GM12878 (cell line): ENCODE data around the gene KRT33A. TPM values are rescaled to one million over a fixed set of nuclear protein-coding genes. Genes with fewer than 3 reads are reported as not detected.

Experiments used
- ATAC-seq: fragments of 200-7000 bp; cut with Tn5 transposase; 3 replicates; pipeline ENCODE4 v1.9.1; 2020; ENCODE audit warnings: mild to moderate bottlenecking, moderate library complexity
- BruUV-seq: library from RNA; stranded (reverse); fragments of 400-500 nt; replicated peaks from 2 replicates; lab custom pipeline; 2021; lab: Mats Ljungman, UMichigan
- CTCF ChIA-PET: fragments of 300-600 bp; sonication (Branson Sonifier 250); formaldehyde crosslinking; extraction: SDS; loops from one replicate; lab custom pipeline; 2021; ENCODE audit warnings: inconsistent platforms; lab: Yijun Ruan, JAX
- POLR2A ChIA-PET: fragments of 350-600 bp; formaldehyde crosslinking; extraction: SDS; loops from one replicate; lab custom pipeline; 2021; ENCODE audit warnings: inconsistent platforms; lab: Charles Lee
- RAD21 ChIA-PET: fragments of 300-600 bp; sonication (Branson Sonifier 250); formaldehyde crosslinking; loops from one replicate; lab custom pipeline; 2023; ENCODE audit warnings: antibody characterized with exemption; ENCODE audit not compliant: unreplicated experiment; lab: Charles Lee
- SMC1A ChIA-PET: fragments of 300-600 bp; sonication (Branson Sonifier 250); formaldehyde crosslinking; loops from one replicate; lab custom pipeline; 2023; ENCODE audit not compliant: unreplicated experiment, uncharacterized antibody; lab: Charles Lee
- DNase-seq: peaks from one replicate; pipeline ENCODE4 v3.0.0-alpha.2; 2011; ENCODE audit warnings: low read depth, low spot score
- FAIRE-seq: peaks from 3 replicates; lab custom pipeline; 2011; peaks lifted over from hg19 to GRCh38; lab: Jason Lieb, UNC
- H2AFZ ChIP-seq: 2 replicates; pipeline ENCODE4 v1.6.0; 2011; ENCODE audit warnings: low read depth, low read length, control low read depth; ENCODE audit not compliant: control insufficient read depth
- H3K27ac ChIP-seq: 2 replicates; pipeline ENCODE4 v1.5.1; 2011; ENCODE audit warnings: control low read depth; ENCODE audit not compliant: control insufficient read depth, insufficient read depth
- H3K27me3 ChIP-seq, 2 experiments: replicated peaks in 1 of 2; 2 replicates each; pipeline versions ENCODE4 v1.6.0 to v1.6.1; 2011; ENCODE audit warnings: low read length in 1 of 2; ENCODE audit not compliant: control insufficient read depth in 2 of 2, insufficient read depth in 2 of 2
- H3K36me3 ChIP-seq, 2 experiments: 2 replicates each; pipeline ENCODE4 v1.5.1; 2011; ENCODE audit warnings: low read length in 1 of 2; ENCODE audit not compliant: control insufficient read depth in 2 of 2, insufficient read depth in 2 of 2
- H3K4me1 ChIP-seq: 2 replicates; pipeline ENCODE4 v1.6.1; 2011; ENCODE audit warnings: mild to moderate bottlenecking, low read length, moderate library complexity, mixed read lengths; ENCODE audit not compliant: control insufficient read depth, insufficient read depth
- H3K4me2 ChIP-seq: 2 replicates; pipeline ENCODE4 v1.6.0; 2011; ENCODE audit warnings: control low read depth; ENCODE audit not compliant: control insufficient read depth, insufficient read depth
- H3K4me3 ChIP-seq: fragments of 200-600 bp; sonication (generic); 2 replicates; pipeline ENCODE4 v1.5.1; 2016
- H3K79me2 ChIP-seq: 2 replicates; pipeline ENCODE4 v1.6.0; 2011; ENCODE audit warnings: low read length; ENCODE audit not compliant: control insufficient read depth, insufficient read depth
- H3K9ac ChIP-seq: 2 replicates; pipeline ENCODE4 v1.8.0; 2011; ENCODE audit warnings: low read length, control low read depth, mixed read lengths; ENCODE audit not compliant: control insufficient read depth, insufficient read depth
- H3K9me3 ChIP-seq: replicated peaks from 3 replicates; pipeline ENCODE4 v1.5.1; 2011; ENCODE audit warnings: mild to moderate bottlenecking, low read length; ENCODE audit not compliant: control insufficient read depth, insufficient read depth
- H4K20me1 ChIP-seq: 2 replicates; pipeline ENCODE4 v1.6.0; 2011; ENCODE audit not compliant: control insufficient read depth, insufficient read depth
- ASH2L ChIP-seq: fragments of 300-600, 200-600 bp; sonication (generic); IDR thresholded peaks from 2 replicates; pipeline ENCODE4 v1.6.1; 2017; ENCODE audit warnings: low read depth, mild to moderate bottlenecking, borderline replicate concordance
- BHLHE40 ChIP-seq, 2 experiments: fragments of 450-650 bp in 1 of 2; IDR thresholded peaks; 2 replicates each; pipeline ENCODE4 v1.6.1; 2011 to 2017; ENCODE audit warnings: low read depth in 2 of 2, borderline replicate concordance in 1 of 2, improper control_type of control experiment in 1 of 2, low read length in 1 of 2, mild to moderate bottlenecking in 1 of 2
- BMI1 ChIP-seq: fragments of 450-650 bp; IDR thresholded peaks from 2 replicates; pipeline ENCODE4 v1.6.1; 2016; ENCODE audit warnings: mild to moderate bottlenecking, moderate library complexity, borderline replicate concordance
- CREB1 ChIP-seq: IDR thresholded peaks from 2 replicates; pipeline ENCODE4 v1.6.1; 2012; ENCODE audit warnings: low read depth, mild to moderate bottlenecking, inconsistent platforms
- DPF2 ChIP-seq: fragments of 450-650 bp; IDR thresholded peaks from 2 replicates; pipeline ENCODE4 v1.6.1; 2017; ENCODE audit warnings: mild to moderate bottlenecking
- E2F4 ChIP-seq: IDR thresholded peaks from 2 replicates; pipeline ENCODE4 v1.6.1; 2012; ENCODE audit warnings: low read depth, low read length, improper control_type of control experiment
- EED ChIP-seq: sonication (generic); IDR thresholded peaks from 2 replicates; pipeline ENCODE4 v1.6.1; 2016; ENCODE audit warnings: antibody characterized with exemption, low read depth
- GABPA ChIP-seq: IDR thresholded peaks from 2 replicates; pipeline ENCODE4 v1.6.1; 2014; ENCODE audit warnings: antibody characterized with exemption, low read depth, mild to moderate bottlenecking, inconsistent platforms
- IRF3 ChIP-seq: fragments of 450-650 bp; IDR thresholded peaks from 2 replicates; pipeline ENCODE4 v1.6.1; 2014; ENCODE audit warnings: mild to moderate bottlenecking
- MTA2 ChIP-seq: fragments of 450-650 bp; IDR thresholded peaks from 2 replicates; pipeline ENCODE4 v1.6.1; 2016; ENCODE audit warnings: low read depth, mild to moderate bottlenecking, moderate library complexity
- NR2C1 ChIP-seq: fragments of 450-650 bp; IDR thresholded peaks from 2 replicates; pipeline ENCODE4 v1.6.1; 2017; ENCODE audit warnings: antibody characterized with exemption, mild to moderate bottlenecking, moderate library complexity
- PAX8 ChIP-seq: fragments of 450-650 bp; IDR thresholded peaks from 2 replicates; pipeline ENCODE4 v1.6.1; 2017; ENCODE audit warnings: mild to moderate bottlenecking, moderate library complexity
- RELA ChIP-seq: fragments of 450-650 bp; IDR thresholded peaks from 2 replicates; pipeline ENCODE4 v1.8.0; 2014; ENCODE audit warnings: borderline replicate concordance; ENCODE audit not compliant: partially characterized antibody
- SIN3A ChIP-seq: IDR thresholded peaks from 2 replicates; pipeline ENCODE4 v1.6.1; 2012; ENCODE audit warnings: low read depth, low read length, improper control_type of control experiment
- SMAD1 ChIP-seq: fragments of 450-650 bp; IDR thresholded peaks from 2 replicates; pipeline ENCODE4 v1.6.1; 2018; ENCODE audit warnings: mild to moderate bottlenecking, low read depth; ENCODE audit not compliant: partially characterized antibody
- SMC3 ChIP-seq: IDR thresholded peaks from 2 replicates; pipeline ENCODE4 v1.6.1; 2011; ENCODE audit warnings: low read length, improper control_type of control experiment, borderline replicate concordance
- ZNF24 ChIP-seq: fragments of 450-650 bp; IDR thresholded peaks from 2 replicates; pipeline ENCODE4 v1.6.1; 2017; ENCODE audit warnings: antibody characterized with exemption, mild to moderate bottlenecking
- WGBS: methylation state at CpG from one replicate; pipeline ENCODE4 v1.1.6; 2016; ENCODE audit warnings: low lambda C conversion rate; ENCODE audit not compliant: insufficient replicate concordance, insufficient coverage; ENCODE audit errors: missing lambda C conversion rate; 5-methylcytosine and 5-hydroxymethylcytosine counted together
- in situ Hi-C: fragments of 300-500 bp; cut with MboI; formaldehyde crosslinking; loops from 9 replicates; pipeline ENCODE4 v1.14.3; 2018; ENCODE audit warnings: mixed read lengths
- intact Hi-C: fragments of 100-400 bp; cut with micrococcal nuclease; formaldehyde crosslinking; loops from one replicate; pipeline ENCODE4 v1.14.2; 2022; ENCODE audit not compliant: unreplicated experiment
- polyA plus RNA-seq, 11 experiments: library from polyadenylated mRNA; depleted of rRNA in 4 of 11; unstranded in 6 of 11; stranded (reverse) in 5 of 11; fragments of >200 nt; fragmentation: Nextera tagmentation in 4 of 11; fragmentation: Illumina TruSeq in 1 of 11; extraction: Ambion mirVana in 4 of 11; extraction: Trizol in 1 of 11; gene quantifications; 1 replicate in 1 of 11; 2 replicates in 10 of 11; pipeline versions ENCODE4 v1.2.1 to v1.2.3, GENCODE V29; 2011 to 2016; ENCODE audit warnings: inconsistent platforms in 2 of 11, missing spikeins in 2 of 11, low read depth in 1 of 11
- total RNA-seq, 4 experiments: library from RNA; depleted of rRNA in 3 of 4; stranded (reverse); fragments of >200 nt in 3 of 4; fragmentation: Illumina TruSeq in 1 of 4; extraction: Trizol in 1 of 4; gene quantifications; 2 replicates each; pipeline versions ENCODE4 v1.2.1 to v1.2.3, GENCODE V29; 2013 to 2021

The KRT33A gene
- total and polyA plus RNA-seq, 10 of the 15 experiments (the other 5 are each of a cell fraction or from before 2014, with no cell fraction given) = not detected

GRCh38 chr17:41339571-41340172 lies 11.0 kb downstream of the KRT33A start:
- no peak overlapping the region; the same call in 1 of the 2 replicates for H3K27ac ChIP-seq
- TF ChIP-seq EED (no peak), SMAD1 (no peak), IRF3 (no peak), PAX8 (no peak), GABPA (no peak), RELA (no peak), DPF2 (no peak), ZNF24 (no peak), E2F4 (no peak), BHLHE40 (IDR thresholded peaks at IDR 0.05; ENCODE audit: borderline replicate concordance in 1 of 2, low read depth in 2 of 2, low read length in 1 of 2) (no peak), ASH2L (no peak), BMI1 (no peak), SIN3A (no peak), NR2C1 (no peak), MTA2 (no peak), SMC3 (no peak), CREB1 (no peak)
- ATAC-seq (peak; percentile 15), FAIRE-seq (no peak), DNase-seq (no peak)
- ChIA-PET POLR2A (no interaction called here), CTCF (interaction anchor here (0.8 to 2.6 kb wide), 4 partner anchors 17 to 323 kb away, joined by 3 to 6 read pairs (median 4); no protein-coding TSS in a partner anchor), SMC1A (interaction anchor here (0.6 to 1.7 kb wide), 5 partner anchors 9 to 736 kb away, joined by 3 to 4 read pairs (median 3); no protein-coding TSS in a partner anchor), RAD21 (interaction anchor here (2.4 kb wide), 1 partner anchor 18 kb away, joined by 8 read pairs; no protein-coding TSS in a partner anchor)
- no peak overlapping the region for H2AFZ ChIP-seq
- no peaks in the 10 kb centered on the region for H3K79me2 ChIP-seq
- peak overlapping the region; percentile 41; the same call in 1 of the 2 replicates for H3K4me2 ChIP-seq
- no peak overlapping the region for H3K9ac ChIP-seq
- peaks cover 4% of the 10 kb centered on the region; the same call in 2 of the 3 replicates for H3K9me3 ChIP-seq
- H3K4me1 ChIP-seq = peaks cover 28% of the 10 kb centered on the region
- intact Hi-C loops = no loop called here
- H3K27me3 ChIP-seq = no peaks in the 10 kb centered on the region
- in situ Hi-C loops = no loop called here
- no peak overlapping the region for H3K4me3 ChIP-seq
- 4% methylated on average over 2 of the region's 2 CpGs for WGBS
- no TSS peak for BruUV-seq
- H3K36me3 ChIP-seq = no peaks in the 10 kb centered on the region; a peak in 1 of 4 replicates
- no peaks in the 10 kb centered on the region; the same call in 1 of the 2 replicates for H4K20me1 ChIP-seq
